WTC11 (cell line): Measurements from ENCODE around the gene SMNDC1. TPM values are rescaled to one million over a fixed set of nuclear protein-coding genes. Genes with fewer than 3 reads are reported as not detected.

Experiments
- ATAC-seq: fragments of 200-7000 bp; cut with Tn5 transposase; 2 replicates; pipeline ENCODE4 v1.10.0; 2021; ENCODE audit warnings: mild to moderate bottlenecking, moderate library complexity
- CTCF ChIA-PET: fragments of 300-600 bp; sonication (Branson Sonifier 250); formaldehyde crosslinking; loops from one replicate; lab custom pipeline; 2021; ENCODE audit warnings: antibody characterized with exemption; lab: Charles Lee
- POLR2A ChIA-PET: fragments of 350-600 bp; sonication (Branson Sonifier 250); formaldehyde crosslinking; loops from one replicate; lab custom pipeline; 2021; ENCODE audit warnings: antibody characterized with exemption; lab: Charles Lee
- DNase-seq: peaks from one replicate; pipeline ENCODE4 v3.0.0; 2021; ENCODE audit warnings: low spot score
- H3K27ac Mint-ChIP-seq: 2 replicates; pipeline ENCODE4 v1.8.0; 2021; ENCODE audit warnings: mixed read lengths
- H3K27me3 Mint-ChIP-seq: 2 replicates; pipeline ENCODE4 v1.8.0; 2021; ENCODE audit warnings: low read depth, mild to moderate bottlenecking, moderate library complexity, mixed read lengths
- H3K36me3 Mint-ChIP-seq: 2 replicates; pipeline ENCODE4 v1.8.0; 2021; ENCODE audit warnings: mixed read lengths
- H3K4me1 Mint-ChIP-seq: 2 replicates; pipeline ENCODE4 v1.8.0; 2022; ENCODE audit warnings: mixed read lengths
- H3K4me3 Mint-ChIP-seq: 2 replicates; pipeline ENCODE4 v1.8.0; 2021; ENCODE audit warnings: mild to moderate bottlenecking, moderate library complexity, mixed read lengths
- H3K9me3 Mint-ChIP-seq: 2 replicates; pipeline ENCODE4 v1.8.0; 2021; ENCODE audit warnings: mixed read lengths
- ATF1 ChIP-seq: sonication (generic); formaldehyde crosslinking; IDR thresholded peaks from 2 replicates; pipeline ENCODE4 v1.8.1; 2023; ENCODE audit warnings: mild to moderate bottlenecking, moderate library complexity, missing genetic modification reagents
- CREB1 ChIP-seq: sonication (generic); formaldehyde crosslinking; IDR thresholded peaks from 2 replicates; pipeline ENCODE4 v1.8.0; 2023; ENCODE audit warnings: mild to moderate bottlenecking, missing genetic modification reagents
- EMX1 ChIP-seq: fragments of 250-450 bp; sonication (Bioruptor Pico); IDR thresholded peaks from 2 replicates; pipeline ENCODE4 v1.8.0; 2021; ENCODE audit warnings: mild to moderate bottlenecking
- ETV6 ChIP-seq: sonication (generic); formaldehyde crosslinking; IDR thresholded peaks from 2 replicates; pipeline ENCODE4 v1.8.1; 2022; ENCODE audit warnings: mild to moderate bottlenecking, missing genetic modification reagents
- FOXJ3 ChIP-seq: sonication (generic); formaldehyde crosslinking; IDR thresholded peaks from 2 replicates; pipeline ENCODE4 v1.9.0; 2021; ENCODE audit warnings: missing genetic modification reagents, mild to moderate bottlenecking, borderline replicate concordance
- FOXK1 ChIP-seq: sonication (generic); formaldehyde crosslinking; IDR thresholded peaks from 2 replicates; pipeline ENCODE4 v1.8.0; 2022; ENCODE audit warnings: mild to moderate bottlenecking, moderate library complexity, missing genetic modification reagents
- FOXP1 ChIP-seq: sonication (generic); formaldehyde crosslinking; IDR thresholded peaks from 2 replicates; pipeline ENCODE4 v1.8.0; 2022; ENCODE audit warnings: missing genetic modification reagents, mild to moderate bottlenecking, moderate library complexity, borderline replicate concordance
- MXD4 ChIP-seq: fragments of 250-450 bp; sonication (Bioruptor Pico); IDR thresholded peaks from 2 replicates; pipeline ENCODE4 v1.8.0; 2021; ENCODE audit warnings: mild to moderate bottlenecking, moderate library complexity, borderline replicate concordance
- TCF7 ChIP-seq: sonication (generic); formaldehyde crosslinking; IDR thresholded peaks from 2 replicates; pipeline ENCODE4 v1.8.0; 2022; ENCODE audit warnings: mild to moderate bottlenecking, low read depth, missing genetic modification reagents, moderate library complexity
- TEAD4 ChIP-seq: sonication (generic); formaldehyde crosslinking; IDR thresholded peaks from 2 replicates; pipeline ENCODE4 v1.8.0; 2022; ENCODE audit warnings: mild to moderate bottlenecking, missing genetic modification reagents
- ZNF138 ChIP-seq: sonication (generic); formaldehyde crosslinking; conservative IDR thresholded peaks from 2 replicates; pipeline ENCODE4 v1.8.1; 2022; ENCODE audit warnings: mild to moderate bottlenecking, moderate library complexity, missing genetic modification reagents
- total RNA-seq: library from RNA; stranded (reverse); gene quantifications from 3 replicates; pipeline ENCODE4 v1.2.3, GENCODE V29; 2021
- TF ChIP-seq, protein P1 (sequence below): sonication (generic); formaldehyde crosslinking; IDR thresholded peaks from 2 replicates; pipeline ENCODE4 v1.8.1; 2022; ENCODE audit warnings: low read depth, missing genetic modification reagents, borderline replicate concordance
- TF ChIP-seq, protein P2 (sequence below): fragments of 250-450 bp; sonication (Bioruptor Pico); conservative IDR thresholded peaks from 2 replicates; pipeline ENCODE4 v1.9.0; 2021; ENCODE audit warnings: mild to moderate bottlenecking
- TF ChIP-seq, protein P3 (sequence below): sonication (generic); formaldehyde crosslinking; IDR thresholded peaks from 2 replicates; pipeline ENCODE4 v1.8.1; 2022; ENCODE audit warnings: mild to moderate bottlenecking, moderate library complexity, missing genetic modification reagents
- TF ChIP-seq, protein P4 (sequence below): sonication (generic); formaldehyde crosslinking; IDR thresholded peaks from 2 replicates; pipeline ENCODE4 v1.8.0; 2022; ENCODE audit warnings: mild to moderate bottlenecking, missing genetic modification reagents
- TF ChIP-seq, protein P5 (sequence below): sonication (generic); formaldehyde crosslinking; IDR thresholded peaks from 2 replicates; pipeline ENCODE4 v1.8.0; 2022; ENCODE audit warnings: mild to moderate bottlenecking, missing genetic modification reagents
- TF ChIP-seq, protein P6 (sequence below): sonication (generic); formaldehyde crosslinking; conservative IDR thresholded peaks from 2 replicates; pipeline ENCODE4 v1.8.1; 2023; ENCODE audit warnings: mild to moderate bottlenecking, low read depth, missing genetic modification reagents, moderate library complexity
- TF ChIP-seq, protein P7 (sequence below): fragments of 250-450 bp; sonication (Bioruptor Pico); IDR thresholded peaks from 2 replicates; pipeline ENCODE4 v1.9.0; 2021; ENCODE audit warnings: mild to moderate bottlenecking

The SMNDC1 gene
- total RNA-seq, 1 experiment from 2014 or later, result 55.9 TPM

DNA sequence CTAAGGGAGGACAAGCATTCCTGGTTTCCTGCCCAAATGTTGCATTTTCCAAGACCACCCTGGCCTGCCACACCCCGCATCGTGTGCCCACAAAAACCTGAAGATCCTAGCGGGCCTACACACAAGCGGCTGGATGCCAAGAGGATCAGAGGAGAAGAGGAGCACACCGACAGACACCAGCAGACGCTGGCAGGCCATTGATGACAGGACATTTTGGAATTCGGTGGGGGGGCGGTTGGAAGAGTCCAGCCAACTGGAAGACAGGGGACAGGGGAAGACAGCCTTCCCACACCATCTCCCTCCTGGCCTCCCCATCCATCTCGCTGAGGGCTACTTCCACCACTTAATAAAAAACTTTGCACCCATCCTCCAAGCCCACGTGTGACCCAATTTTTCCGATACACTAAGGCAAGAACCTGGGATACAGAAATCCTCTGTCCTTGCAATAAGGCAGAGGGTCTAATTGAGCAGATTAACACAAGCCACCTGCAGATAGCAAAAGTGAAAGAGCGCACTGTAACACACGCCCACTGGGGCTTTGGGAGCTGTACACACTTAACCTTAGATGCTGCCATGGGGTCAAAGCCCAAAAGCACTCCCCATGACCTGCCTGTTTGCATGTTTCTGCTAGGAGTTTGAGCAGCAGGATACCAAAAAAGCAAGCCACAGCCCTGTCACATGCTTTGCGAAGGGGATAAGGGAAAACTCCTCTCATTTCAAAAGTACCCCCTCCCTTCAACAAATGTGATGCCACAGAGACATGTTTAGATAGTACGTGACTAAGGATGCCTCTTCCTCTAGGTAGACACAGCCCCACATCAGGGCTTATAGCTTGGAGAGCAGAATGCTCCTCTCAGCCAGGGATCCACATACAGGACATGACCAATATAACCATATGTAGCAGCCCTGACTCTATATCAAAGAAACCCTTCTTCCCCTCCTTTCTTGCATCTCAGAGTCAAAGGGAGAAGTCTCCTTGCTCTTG, 13.4 kb upstream of the SMNDC1 start:
- Mint-ChIP-seq H3K36me3 (peaks cover 3% of the 10 kb centered on the region; the same call in 1 of the 2 replicates), H3K27me3 (no peaks in the 10 kb centered on the region; the same call in 1 of the 2 replicates), H3K4me3 (no peak overlapping the region), H3K9me3 (peaks cover 4% of the 10 kb centered on the region; the same call in 1 of the 2 replicates), H3K27ac (no peak overlapping the region), H3K4me1 (peaks cover 9% of the 10 kb centered on the region)
- no peak for ATAC-seq
- ChIA-PET CTCF (interaction anchor here (1.0 to 1.5 kb wide), 4 partner anchors 36 to 354 kb away, joined by 3 to 8 read pairs (median 4); no protein-coding TSS in a partner anchor), POLR2A (no interaction called here)
- TF ChIP-seq, protein P1, sequence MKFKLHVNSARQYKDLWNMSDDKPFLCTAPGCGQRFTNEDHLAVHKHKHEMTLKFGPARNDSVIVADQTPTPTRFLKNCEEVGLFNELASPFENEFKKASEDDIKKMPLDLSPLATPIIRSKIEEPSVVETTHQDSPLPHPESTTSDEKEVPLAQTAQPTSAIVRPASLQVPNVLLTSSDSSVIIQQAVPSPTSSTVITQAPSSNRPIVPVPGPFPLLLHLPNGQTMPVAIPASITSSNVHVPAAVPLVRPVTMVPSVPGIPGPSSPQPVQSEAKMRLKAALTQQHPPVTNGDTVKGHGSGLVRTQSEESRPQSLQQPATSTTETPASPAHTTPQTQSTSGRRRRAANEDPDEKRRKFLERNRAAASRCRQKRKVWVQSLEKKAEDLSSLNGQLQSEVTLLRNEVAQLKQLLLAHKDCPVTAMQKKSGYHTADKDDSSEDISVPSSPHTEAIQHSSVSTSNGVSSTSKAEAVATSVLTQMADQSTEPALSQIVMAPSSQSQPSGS (CRISPR knock-in tag), result no peak
- TF ChIP-seq ETV6 (CRISPR knock-in tag) (no peak), TEAD4 (no peak), CREB1 (CRISPR knock-in tag) (no peak), EMX1 (CRISPR knock-in tag) (no peak), FOXK1 (CRISPR knock-in tag) (no peak), TCF7 (no peak), FOXP1 (CRISPR knock-in tag) (no peak), MXD4 (no peak), ATF1 (CRISPR knock-in tag) (no peak), ZNF138 (CRISPR knock-in tag) (no peak), FOXJ3 (CRISPR knock-in tag) (no peak)
- TF ChIP-seq, protein P2, sequence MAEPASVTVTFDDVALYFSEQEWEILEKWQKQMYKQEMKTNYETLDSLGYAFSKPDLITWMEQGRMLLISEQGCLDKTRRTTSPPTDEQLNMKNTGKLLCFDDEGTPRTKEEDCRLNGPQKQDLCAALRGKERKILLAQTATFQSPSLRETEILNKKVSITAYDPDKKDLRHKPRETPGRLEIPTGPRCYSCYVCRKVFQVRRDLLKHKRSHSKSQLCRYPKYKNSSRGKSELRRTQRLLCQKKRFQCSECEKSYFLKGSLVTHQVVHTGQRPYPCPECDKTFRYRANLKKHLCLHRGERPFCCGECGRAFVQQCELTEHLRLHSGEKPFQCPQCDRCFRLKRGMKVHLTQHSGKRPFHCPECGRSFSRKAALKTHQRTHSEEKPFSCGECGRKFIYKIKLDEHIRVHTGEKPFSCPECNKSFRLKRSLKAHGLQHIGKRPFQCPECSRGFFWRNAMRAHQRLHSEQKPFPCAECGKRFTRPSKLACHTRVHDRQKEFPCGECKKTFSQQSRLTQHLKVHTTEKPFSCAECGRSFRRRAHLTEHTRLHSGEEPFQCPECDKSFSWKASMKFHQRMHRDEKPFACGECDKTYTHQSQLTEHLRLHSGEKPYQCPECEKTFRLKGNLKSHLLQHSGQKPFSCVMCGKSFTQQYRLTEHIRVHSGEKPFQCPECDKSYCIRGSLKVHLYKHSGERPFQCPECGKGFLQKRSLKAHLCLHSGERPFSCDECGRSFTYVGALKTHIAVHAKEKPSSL (CRISPR knock-in tag), result no peak
- TF ChIP-seq, protein P3, sequence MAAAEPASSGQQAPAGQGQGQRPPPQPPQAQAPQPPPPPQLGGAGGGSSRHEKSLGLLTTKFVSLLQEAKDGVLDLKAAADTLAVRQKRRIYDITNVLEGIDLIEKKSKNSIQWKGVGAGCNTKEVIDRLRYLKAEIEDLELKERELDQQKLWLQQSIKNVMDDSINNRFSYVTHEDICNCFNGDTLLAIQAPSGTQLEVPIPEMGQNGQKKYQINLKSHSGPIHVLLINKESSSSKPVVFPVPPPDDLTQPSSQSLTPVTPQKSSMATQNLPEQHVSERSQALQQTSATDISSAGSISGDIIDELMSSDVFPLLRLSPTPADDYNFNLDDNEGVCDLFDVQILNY (CRISPR knock-in tag), result no peak
- TF ChIP-seq, protein P4, sequence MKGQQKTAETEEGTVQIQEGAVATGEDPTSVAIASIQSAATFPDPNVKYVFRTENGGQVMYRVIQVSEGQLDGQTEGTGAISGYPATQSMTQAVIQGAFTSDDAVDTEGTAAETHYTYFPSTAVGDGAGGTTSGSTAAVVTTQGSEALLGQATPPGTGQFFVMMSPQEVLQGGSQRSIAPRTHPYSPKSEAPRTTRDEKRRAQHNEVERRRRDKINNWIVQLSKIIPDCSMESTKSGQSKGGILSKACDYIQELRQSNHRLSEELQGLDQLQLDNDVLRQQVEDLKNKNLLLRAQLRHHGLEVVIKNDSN (CRISPR knock-in tag), result no peak
- TF ChIP-seq, protein P5, sequence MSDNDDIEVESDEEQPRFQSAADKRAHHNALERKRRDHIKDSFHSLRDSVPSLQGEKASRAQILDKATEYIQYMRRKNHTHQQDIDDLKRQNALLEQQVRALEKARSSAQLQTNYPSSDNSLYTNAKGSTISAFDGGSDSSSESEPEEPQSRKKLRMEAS, result no peak
- TF ChIP-seq, protein P6, sequence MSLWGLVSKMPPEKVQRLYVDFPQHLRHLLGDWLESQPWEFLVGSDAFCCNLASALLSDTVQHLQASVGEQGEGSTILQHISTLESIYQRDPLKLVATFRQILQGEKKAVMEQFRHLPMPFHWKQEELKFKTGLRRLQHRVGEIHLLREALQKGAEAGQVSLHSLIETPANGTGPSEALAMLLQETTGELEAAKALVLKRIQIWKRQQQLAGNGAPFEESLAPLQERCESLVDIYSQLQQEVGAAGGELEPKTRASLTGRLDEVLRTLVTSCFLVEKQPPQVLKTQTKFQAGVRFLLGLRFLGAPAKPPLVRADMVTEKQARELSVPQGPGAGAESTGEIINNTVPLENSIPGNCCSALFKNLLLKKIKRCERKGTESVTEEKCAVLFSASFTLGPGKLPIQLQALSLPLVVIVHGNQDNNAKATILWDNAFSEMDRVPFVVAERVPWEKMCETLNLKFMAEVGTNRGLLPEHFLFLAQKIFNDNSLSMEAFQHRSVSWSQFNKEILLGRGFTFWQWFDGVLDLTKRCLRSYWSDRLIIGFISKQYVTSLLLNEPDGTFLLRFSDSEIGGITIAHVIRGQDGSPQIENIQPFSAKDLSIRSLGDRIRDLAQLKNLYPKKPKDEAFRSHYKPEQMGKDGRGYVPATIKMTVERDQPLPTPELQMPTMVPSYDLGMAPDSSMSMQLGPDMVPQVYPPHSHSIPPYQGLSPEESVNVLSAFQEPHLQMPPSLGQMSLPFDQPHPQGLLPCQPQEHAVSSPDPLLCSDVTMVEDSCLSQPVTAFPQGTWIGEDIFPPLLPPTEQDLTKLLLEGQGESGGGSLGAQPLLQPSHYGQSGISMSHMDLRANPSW (CRISPR knock-in tag), result no peak
- TF ChIP-seq, protein P7, sequence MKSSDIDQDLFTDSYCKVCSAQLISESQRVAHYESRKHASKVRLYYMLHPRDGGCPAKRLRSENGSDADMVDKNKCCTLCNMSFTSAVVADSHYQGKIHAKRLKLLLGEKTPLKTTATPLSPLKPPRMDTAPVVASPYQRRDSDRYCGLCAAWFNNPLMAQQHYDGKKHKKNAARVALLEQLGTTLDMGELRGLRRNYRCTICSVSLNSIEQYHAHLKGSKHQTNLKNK (CRISPR knock-in tag), result no peak
- DNase-seq, result no peak
